ENCODE results near the gene ZNF664.
"Not testable (repeated sequence)": the region's sequence is repeated elsewhere in the genome, so short reads cannot be mapped to it uniquely, and the experiment has no call there.

The ZNF664 gene

GRCh38 chr12:123941624-123942237 is 31.3 kb upstream of the ZNF664 start:
- no peak for DNase-seq

- DNase-seq, result no peak
Measured at GRCh38 chr12:123942238-123942653, 30.8 kb upstream of the ZNF664 start.

- no peak for DNase-seq
Measured at GRCh38 chr12:123942911-123943648, 29.9 kb upstream of the ZNF664 start.

- no peak for DNase-seq
Measured at GRCh38 chr12:123943816-123944215, 29.2 kb upstream of the ZNF664 start.

- no peak for DNase-seq
Measured at GRCh38 chr12:123944696-123945095, 28.3 kb upstream of the ZNF664 start.

- DNase-seq, result no peak
Measured at GRCh38 chr12:123945287-123946151, 27.5 kb upstream of the ZNF664 start.

GRCh38 chr12:123946152-123946515 is 26.9 kb upstream of the ZNF664 start:
- no peak for DNase-seq

- not testable (repeated sequence) for DNase-seq
Measured at GRCh38 chr12:123946516-123947505, 26.2 kb upstream of the ZNF664 start.

GRCh38 chr12:123947531-123947930 is 25.5 kb upstream of the ZNF664 start:
- DNase-seq, result not testable (repeated sequence)

- no peak for DNase-seq
Measured at GRCh38 chr12:123948401-123948795, 24.6 kb upstream of the ZNF664 start.

GRCh38 chr12:123948796-123949769 is 23.9 kb upstream of the ZNF664 start:
- DNase-seq, result no peak

GRCh38 chr12:123949770-123950165 is 23.2 kb upstream of the ZNF664 start:
- no peak for DNase-seq

- DNase-seq, result no peak
Measured at GRCh38 chr12:123950476-123951349, 22.3 kb upstream of the ZNF664 start.

GRCh38 chr12:123951467-123951866 is 21.5 kb upstream of the ZNF664 start:
- DNase-seq, result no peak

GRCh38 chr12:123952037-123952436 is 21.0 kb upstream of the ZNF664 start:
- DNase-seq, result no peak

GRCh38 chr12:123954647-123955350 is 18.2 kb upstream of the ZNF664 start:
- no peak for DNase-seq

GRCh38 chr12:123956249-123956648 is 16.8 kb upstream of the ZNF664 start:
- no peak for DNase-seq

GRCh38 chr12:123957196-123957595 is 15.8 kb upstream of the ZNF664 start:
- no peak for DNase-seq

GRCh38 chr12:123958462-123958861 is 14.6 kb upstream of the ZNF664 start:
- no peak for DNase-seq

- DNase-seq, result no peak
Measured at GRCh38 chr12:123958876-123959275, 14.1 kb upstream of the ZNF664 start.
